GM23338 (cell line): ENCODE data around the gene TOMM6. TPM values are rescaled to one million over a fixed set of nuclear protein-coding genes. Genes with fewer than 3 reads are reported as not detected.

Experiments
- ATAC-seq: fragments of 200-7000 bp; cut with Tn5 transposase; 3 replicates; pipeline ENCODE4 v1.9.1; 2020
- DNase-seq: peaks from one replicate; pipeline ENCODE4 v3.0.0-alpha.2; 2015; ENCODE audit warnings: low spot score
- H2AFZ ChIP-seq: fragments of 200-600 bp; sonication (generic); 2 replicates; pipeline ENCODE4 v1.8.0; 2016; ENCODE audit warnings: antibody characterized with exemption, mild to moderate bottlenecking, moderate library complexity
- H3F3A ChIP-seq: fragments of 200-600 bp; sonication (generic); replicated peaks from 2 replicates; pipeline ENCODE4 v1.8.0; 2017; ENCODE audit warnings: antibody characterized with exemption, mixed run types, low read depth
- H3K27ac ChIP-seq: fragments of 200-600 bp; sonication (generic); 2 replicates; pipeline ENCODE4 v1.6.1; 2016; ENCODE audit warnings: low read depth
- H3K27me3 ChIP-seq: fragments of 200-600 bp; sonication (generic); 2 replicates; pipeline ENCODE4 v1.8.0; 2016; ENCODE audit warnings: mild to moderate bottlenecking, mixed run types, moderate library complexity; ENCODE audit not compliant: insufficient read depth
- H3K36me3 ChIP-seq: fragments of 200-600 bp; sonication (generic); 2 replicates; pipeline ENCODE4 v1.8.0; 2016; ENCODE audit warnings: mild to moderate bottlenecking; ENCODE audit not compliant: insufficient read depth
- H3K4me1 ChIP-seq: fragments of 200-600 bp; sonication (generic); 2 replicates; pipeline ENCODE4 v1.8.0; 2016; ENCODE audit warnings: mild to moderate bottlenecking, moderate library complexity; ENCODE audit not compliant: insufficient read depth
- H3K4me2 ChIP-seq: fragments of 200-600 bp; sonication (generic); 2 replicates; pipeline ENCODE4 v1.7.1; 2017; ENCODE audit warnings: mixed run types
- H3K4me3 ChIP-seq: fragments of 200-600 bp; sonication (generic); 2 replicates; pipeline ENCODE4 v1.6.1; 2016; ENCODE audit warnings: mixed run types
- H3K79me2 ChIP-seq: fragments of 200-600 bp; sonication (generic); replicated peaks from 2 replicates; pipeline ENCODE4 v1.8.0; 2017; ENCODE audit warnings: mild to moderate bottlenecking; ENCODE audit not compliant: insufficient read depth
- H3K9me2 ChIP-seq: fragments of 200-600 bp; sonication (generic); 2 replicates; pipeline ENCODE4 v1.8.0; 2017; ENCODE audit not compliant: insufficient read depth
- H4K20me1 ChIP-seq: fragments of 200-600 bp; sonication (generic); replicated peaks from 2 replicates; pipeline ENCODE4 v1.8.0; 2017; ENCODE audit warnings: mild to moderate bottlenecking; ENCODE audit not compliant: insufficient read depth
- H3K27ac Mint-ChIP-seq: 2 replicates; pipeline ENCODE4 v1.8.0; 2020; ENCODE audit warnings: inconsistent platforms, mild to moderate bottlenecking, moderate library complexity, mixed read lengths
- H3K27me3 Mint-ChIP-seq: 3 replicates; pipeline ENCODE4 v1.8.0; 2022; ENCODE audit warnings: low read depth, mild to moderate bottlenecking, moderate library complexity, mixed read lengths, inconsistent platforms; ENCODE audit not compliant: insufficient read depth, poor library complexity
- H3K36me3 Mint-ChIP-seq: 3 replicates; pipeline ENCODE4 v1.8.0; 2021; ENCODE audit warnings: low read depth, mild to moderate bottlenecking, inconsistent platforms, moderate library complexity, mixed read lengths
- H3K4me1 Mint-ChIP-seq: 3 replicates; pipeline ENCODE4 v1.8.0; 2020; ENCODE audit warnings: mild to moderate bottlenecking, inconsistent platforms, mixed read lengths
- H3K4me3 Mint-ChIP-seq: 3 replicates; pipeline ENCODE4 v1.8.0; 2021; ENCODE audit warnings: moderate library complexity, mild to moderate bottlenecking, inconsistent platforms, mixed read lengths
- H3K9me3 Mint-ChIP-seq: 3 replicates; pipeline ENCODE4 v1.8.0; 2020; ENCODE audit warnings: moderate library complexity, mild to moderate bottlenecking, inconsistent platforms, mixed read lengths
- CREB1 ChIP-seq: fragments of 250-450 bp; sonication (Bioruptor Pico); IDR thresholded peaks from 2 replicates; pipeline ENCODE4 v1.5.0; 2020; ENCODE audit warnings: low read depth, mild to moderate bottlenecking, moderate library complexity
- CTCF ChIP-seq, 2 experiments: fragments of 200-600 bp in 1 of 2; sonication (generic) in 1 of 2; conservative IDR thresholded peaks; 2 replicates each; pipeline versions ENCODE4 v1.5.1 to v1.6.1; 2016 to 2017; ENCODE audit warnings: antibody characterized with exemption in 2 of 2, low read depth in 2 of 2, mild to moderate bottlenecking in 2 of 2, moderate library complexity in 1 of 2
- ETS1 ChIP-seq: IDR thresholded peaks from 2 replicates; pipeline ENCODE4 v1.6.1; 2016; ENCODE audit warnings: antibody characterized with exemption
- EZH2 ChIP-seq: fragments of 200-600 bp; sonication (generic); IDR thresholded peaks from one replicate; pipeline ENCODE4 v1.8.0; 2017; ENCODE audit warnings: antibody characterized with exemption, mild to moderate bottlenecking, low read depth; ENCODE audit not compliant: unreplicated experiment
- EZH2phosphoT487 ChIP-seq: fragments of 200-600 bp; sonication (generic); IDR thresholded peaks from one replicate; pipeline ENCODE4 v1.8.1; 2018; ENCODE audit warnings: antibody characterized with exemption; ENCODE audit not compliant: unreplicated experiment
- JUNB ChIP-seq: IDR thresholded peaks from one replicate; pipeline ENCODE4 v1.6.1; 2016; ENCODE audit warnings: antibody characterized with exemption; ENCODE audit not compliant: unreplicated experiment
- NANOG ChIP-seq: IDR thresholded peaks from 2 replicates; pipeline ENCODE4 v1.6.1; 2016; ENCODE audit warnings: antibody characterized with exemption, borderline replicate concordance
- POLR2AphosphoS5 ChIP-seq: IDR thresholded peaks from 2 replicates; pipeline ENCODE4 v1.6.1; 2016; ENCODE audit warnings: antibody characterized with exemption, low read depth
- REST ChIP-seq: IDR thresholded peaks from one replicate; pipeline ENCODE4 v1.6.1; 2018; ENCODE audit warnings: antibody characterized with exemption; ENCODE audit not compliant: unreplicated experiment
- STAT1 ChIP-seq: IDR thresholded peaks from one replicate; pipeline ENCODE4 v1.6.1; 2016; ENCODE audit warnings: antibody characterized with exemption; ENCODE audit not compliant: unreplicated experiment
- ZNF114 ChIP-seq: fragments of 250-450 bp; sonication (Bioruptor Pico); IDR thresholded peaks from 2 replicates; pipeline ENCODE4 v1.5.0; 2020; ENCODE audit warnings: mild to moderate bottlenecking, moderate library complexity
- ZNF331 ChIP-seq: fragments of 250-450 bp; sonication (Bioruptor Pico); IDR thresholded peaks from 2 replicates; pipeline ENCODE4 v1.5.0; 2020; ENCODE audit warnings: low read depth, mild to moderate bottlenecking, moderate library complexity
- ZNF462 ChIP-seq: fragments of 250-450 bp; sonication (Bioruptor Pico); IDR thresholded peaks from 2 replicates; pipeline ENCODE4 v1.5.0; 2020; ENCODE audit warnings: mild to moderate bottlenecking, moderate library complexity
- polyA plus RNA-seq: library from polyadenylated mRNA; unstranded; fragments of >200 nt; fragmentation: Nextera tagmentation; extraction: Ambion mirVana; gene quantifications from 2 replicates; pipeline ENCODE4 v1.2.1, GENCODE V29; 2016
- total RNA-seq: library from RNA; depleted of rRNA; stranded (reverse); fragments of >200 nt; shearing (Covaris generic); gene quantifications from 2 replicates; pipeline ENCODE4 v1.2.3, GENCODE V29; 2014

Gene TOMM6
- total and polyA plus RNA-seq, 2 experiments from 2014 or later: 195 to 372 TPM

GRCh38 chr6:41756354-41756753 is 31.1 kb upstream of the TOMM6 start:
- Histone ChIP-seq H2AFZ (0 out of 2 replicates have a peak overlapping the region, but pooled peaks have one; percentile 3), H3K27me3 (no peaks in the 10 kb centered on the region), H3K4me2 (no peak overlapping the region), H3K36me3 (no peaks in the 10 kb centered on the region), H3K27ac (no peak overlapping the region), H3K4me1 (no peaks in the 10 kb centered on the region), H3F3A (no peaks in the 10 kb centered on the region), H3K79me2 (no peaks in the 10 kb centered on the region), H4K20me1 (no peaks in the 10 kb centered on the region), H3K9me2 (no peaks in the 10 kb centered on the region), H3K4me3 (no peak overlapping the region)
- Mint-ChIP-seq H3K27me3 (peaks cover 15% of the 10 kb centered on the region), H3K4me3 (no peak overlapping the region), H3K36me3 (no peaks in the 10 kb centered on the region), H3K9me3 (no peaks in the 10 kb centered on the region), H3K4me1 (peaks cover 7% of the 10 kb centered on the region), H3K27ac (no peak overlapping the region)
- no peak for DNase-seq
- TF ChIP-seq EZH2phosphoT487: no peak
- TF ChIP-seq STAT1: no peak
- no peak for TF ChIP-seq CTCF (conservative IDR thresholded peaks at IDR 0.05; ENCODE audit: low read depth in 2 of 2)
- no peak for TF ChIP-seq NANOG
- TF ChIP-seq ZNF331 (CRISPR knock-in tag): no peak
- no peak for TF ChIP-seq ZNF114
- TF ChIP-seq EZH2: no peak
- no peak for TF ChIP-seq JUNB
- no peak for TF ChIP-seq ZNF462 (CRISPR knock-in tag)
- TF ChIP-seq REST: no peak
- no peak for TF ChIP-seq ETS1
- TF ChIP-seq CREB1 (CRISPR knock-in tag): no peak
- no peak for TF ChIP-seq POLR2AphosphoS5
- peak; percentile 62 for ATAC-seq
